ENCODE measurements around the gene AK6. TPM values are rescaled to one million over a fixed set of nuclear protein-coding genes. Genes with fewer than 3 reads are reported as not detected.

Gene AK6
- total and polyA plus RNA-seq, 9 donors, result 21.2 to 40.2 (median 29.8) TPM

GRCh38 chr5:69360442-69360841 lies 8.9 kb downstream of the AK6 start:
- no peaks in the 10 kb centered on the region for H3K4me1 ChIP-seq (ENCODE audit: insufficient read depth)
- no peak overlapping the region for H3K4me3 ChIP-seq
- no peaks in the 10 kb centered on the region for H3K27me3 ChIP-seq
- H3K36me3 ChIP-seq, result no peaks in the 10 kb centered on the region
- no peak for DNase-seq
- 94 to 100% (median 96%) methylated on average over 1 of the region's 1 CpG for WGBS, 3 donors
- TF ChIP-seq CTCF (IDR thresholded peaks at IDR 0.05), result no peak
- TF ChIP-seq POLR2A (IDR thresholded peaks at IDR 0.05), result no peak
- no peak for TF ChIP-seq EP300 (IDR thresholded peaks at IDR 0.05)
- H3K9me3 ChIP-seq, result no peaks in the 10 kb centered on the region
- intact Hi-C loops (cut with DNase I), result no loop called here
- no peak overlapping the region for H3K27ac ChIP-seq

- intact Hi-C loops (cut with DNase I), result no loop called here
- no peaks in the 10 kb centered on the region for H3K27me3 ChIP-seq
- 70 to 75% (median 71%) methylated on average over 3 of the region's 3 CpGs for WGBS, 3 donors
Measured at GRCh38 chr5:69359699-69360098, 9.6 kb downstream of the AK6 start.

GRCh38 chr5:69350664-69351063 lies 18.7 kb downstream of the AK6 start:
- TF ChIP-seq EP300 (IDR thresholded peaks at IDR 0.05), result no peak
- no peak for TF ChIP-seq POLR2A (IDR thresholded peaks at IDR 0.05)
- TF ChIP-seq CTCF (IDR thresholded peaks at IDR 0.05), result no peak
- DNase-seq, result no peak
- intact Hi-C loops (cut with DNase I), result no loop called here
- no peaks in the 10 kb centered on the region for H3K27me3 ChIP-seq
- no peaks in the 10 kb centered on the region for H3K36me3 ChIP-seq
- H3K9me3 ChIP-seq, result no peaks in the 10 kb centered on the region
- no peaks in the 10 kb centered on the region for H3K4me1 ChIP-seq (ENCODE audit: insufficient read depth)
- no peak overlapping the region for H3K27ac ChIP-seq
- H3K4me3 ChIP-seq, result no peak overlapping the region

More at GRCh38 chr5:69359699-69360098, 9.6 kb downstream of the AK6 start:
- Histone ChIP-seq H3K36me3 (no peaks in the 10 kb centered on the region), H3K4me3 (no peak overlapping the region), H3K4me1 (ENCODE audit: insufficient read depth) (no peaks in the 10 kb centered on the region), H3K9me3 (no peaks in the 10 kb centered on the region), H3K27ac (no peak overlapping the region)
- no peak for TF ChIP-seq POLR2A (IDR thresholded peaks at IDR 0.05)
- no peak for TF ChIP-seq CTCF (IDR thresholded peaks at IDR 0.05)
- TF ChIP-seq EP300 (IDR thresholded peaks at IDR 0.05), result no peak
- no peak for DNase-seq

- WGBS, 3 donors, result 56 to 72% (median 70%) methylated on average over 1 of the region's 1 CpG
- Histone ChIP-seq H3K9me3 (no peaks in the 10 kb centered on the region), H3K27ac (no peak overlapping the region), H3K27me3 (no peaks in the 10 kb centered on the region), H3K4me1 (ENCODE audit: insufficient read depth) (no peaks in the 10 kb centered on the region), H3K36me3 (no peaks in the 10 kb centered on the region), H3K4me3 (no peak overlapping the region)
- TF ChIP-seq EP300 (IDR thresholded peaks at IDR 0.05) (no peak), CTCF (IDR thresholded peaks at IDR 0.05) (no peak), POLR2A (IDR thresholded peaks at IDR 0.05) (no peak)
- no peak for DNase-seq
- intact Hi-C loops (cut with DNase I), result no loop called here
Measured at GRCh38 chr5:69343083-69343482, 26.2 kb downstream of the AK6 start.
